ENCODE results near the gene SRGAP1. TPM values are rescaled to one million over a fixed set of nuclear protein-coding genes. Genes with fewer than 3 reads are reported as not detected.

Gene SRGAP1
- total and polyA plus RNA-seq, 4 donors = 1.8 to 12.4 (median 6.2) TPM

DNA sequence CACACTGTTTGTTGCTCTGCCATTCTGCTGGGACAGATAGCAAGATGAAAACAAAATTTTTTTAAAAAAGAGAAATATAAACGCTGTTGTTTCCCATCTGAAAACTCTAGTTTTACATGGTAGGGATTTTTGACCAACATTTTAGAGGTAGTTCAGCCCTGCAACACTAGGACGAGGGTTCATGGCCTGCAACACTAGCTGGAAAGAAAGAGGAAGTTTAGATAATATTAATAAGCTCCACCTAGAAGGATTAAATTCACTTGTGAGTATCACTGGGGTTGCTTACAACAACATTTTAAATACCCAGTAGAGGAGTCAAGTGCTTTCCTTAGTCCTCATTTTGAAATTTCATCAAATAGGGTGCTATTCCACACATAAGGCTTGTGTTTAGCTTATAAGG is 68.2 kb downstream of the SRGAP1 start:
- H3K9ac ChIP-seq (ENCODE audit: insufficient read depth in 1 of 2, low read length in 2 of 2) = no peak overlapping the region
- peaks cover 0 to 20% (median 6%) of the 10 kb centered on the region in 5 donors for H3K4me1 ChIP-seq (ENCODE audit: control insufficient read depth in 5 of 5, insufficient read depth in 5 of 5, low read length in 5 of 5)
- ATAC-seq (ENCODE audit: insufficient read depth, low FRiP score) (no peak), DNase-seq (no peak)
- H3K9me3 ChIP-seq (ENCODE audit: control insufficient read depth in 4 of 4, insufficient read depth in 3 of 4, low read length in 3 of 4) = no peaks in the 10 kb centered on the region
- no peaks in the 10 kb centered on the region for H3K27me3 ChIP-seq (ENCODE audit: control insufficient read depth in 3 of 3, insufficient read depth in 3 of 3, low read length in 2 of 3)
- no peak for TF ChIP-seq CTCF (IDR thresholded peaks at IDR 0.05; ENCODE audit: control extremely low read depth, extremely low read depth)
- no peaks in the 10 kb centered on the region for H3K36me3 ChIP-seq (ENCODE audit: control insufficient read depth in 4 of 4, insufficient read depth in 4 of 4, low read length in 4 of 4)
- no peak overlapping the region for H3K4me3 ChIP-seq
- 53 to 60% methylated on average over 2 of the region's 2 CpGs for WGBS, 2 donors
- no peak overlapping the region for H3K27ac ChIP-seq (ENCODE audit: low read depth in 1 of 2, low read length in 1 of 2)

GRCh38 chr12:63913929-63914328 is 69.4 kb downstream of the SRGAP1 start:
- 90 to 97% methylated on average over 2 of the region's 2 CpGs for WGBS, 2 donors
- DNase-seq = no peak
- Histone ChIP-seq H3K36me3 (ENCODE audit: control insufficient read depth in 4 of 4, insufficient read depth in 4 of 4, low read length in 4 of 4) (no peaks in the 10 kb centered on the region), H3K9me3 (ENCODE audit: control insufficient read depth in 4 of 4, insufficient read depth in 3 of 4, low read length in 3 of 4) (no peaks in the 10 kb centered on the region), H3K27ac (ENCODE audit: low read depth in 1 of 2, low read length in 1 of 2) (no peak overlapping the region), H3K4me1 (ENCODE audit: control insufficient read depth in 5 of 5, insufficient read depth in 5 of 5, low read length in 5 of 5) (peaks cover 0 to 33% (median 13%) of the 10 kb centered on the region in 5 donors), H3K4me3 (no peak overlapping the region), H3K9ac (ENCODE audit: insufficient read depth in 1 of 2, low read length in 2 of 2) (no peak overlapping the region), H3K27me3 (ENCODE audit: control insufficient read depth in 3 of 3, insufficient read depth in 3 of 3, low read length in 2 of 3) (no peaks in the 10 kb centered on the region)
- no peak for TF ChIP-seq CTCF (IDR thresholded peaks at IDR 0.05; ENCODE audit: control extremely low read depth, extremely low read depth)
- no peak for ATAC-seq (ENCODE audit: insufficient read depth, low FRiP score)

DNA sequence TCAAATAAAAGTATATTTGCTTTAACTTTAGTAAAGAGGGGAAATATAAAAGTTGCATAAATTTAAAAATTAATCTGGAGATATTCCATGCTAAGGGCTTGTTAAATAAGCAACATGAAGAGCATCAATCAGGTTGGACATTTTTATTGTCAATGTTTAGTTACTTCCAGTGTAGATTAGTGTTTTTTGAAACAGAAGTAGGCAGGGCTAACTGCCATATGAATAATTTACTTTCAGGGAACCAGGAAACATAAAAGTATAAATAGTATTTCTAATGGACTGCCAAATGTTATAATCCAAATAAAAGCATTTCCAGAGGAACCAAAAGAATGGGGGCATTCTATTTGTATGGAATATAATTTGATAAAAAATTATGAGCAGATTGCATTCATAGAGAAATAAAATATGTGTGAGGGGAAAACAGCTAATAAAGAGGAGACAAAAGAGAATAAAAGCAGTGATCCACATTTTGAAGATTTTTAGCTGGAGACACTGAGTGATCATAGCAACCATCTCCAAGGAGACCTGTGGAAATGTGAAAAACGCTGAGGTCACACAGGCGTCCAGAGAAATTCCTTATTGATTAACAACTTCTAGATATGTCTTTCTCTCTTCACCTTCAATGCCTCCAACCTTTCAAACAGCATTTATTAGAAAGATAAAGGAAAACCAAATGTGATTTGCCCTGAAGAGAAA is 70.8 kb downstream of the SRGAP1 start:
- WGBS, 2 donors = 31 to 64% methylated on average over 2 of the region's 2 CpGs
- Histone ChIP-seq H3K9me3 (ENCODE audit: control insufficient read depth in 4 of 4, insufficient read depth in 3 of 4, low read length in 3 of 4) (no peaks in the 10 kb centered on the region), H3K9ac (ENCODE audit: insufficient read depth in 1 of 2, low read length in 2 of 2) (no peak overlapping the region), H3K4me1 (ENCODE audit: control insufficient read depth in 5 of 5, insufficient read depth in 5 of 5, low read length in 5 of 5) (peaks cover 0 to 34% (median 14%) of the 10 kb centered on the region in 5 donors), H3K4me3 (no peak overlapping the region), H3K27ac (ENCODE audit: low read depth in 1 of 2, low read length in 1 of 2) (no peak overlapping the region), H3K27me3 (ENCODE audit: control insufficient read depth in 3 of 3, insufficient read depth in 3 of 3, low read length in 2 of 3) (no peaks in the 10 kb centered on the region), H3K36me3 (ENCODE audit: control insufficient read depth in 4 of 4, insufficient read depth in 4 of 4, low read length in 4 of 4) (no peaks in the 10 kb centered on the region)
- ATAC-seq (ENCODE audit: insufficient read depth, low FRiP score) = no peak
- peak in 2 of 3 donors; percentile 47 to 54 for DNase-seq
- TF ChIP-seq CTCF (IDR thresholded peaks at IDR 0.05; ENCODE audit: control extremely low read depth, extremely low read depth) = no peak

Measured in lung (tissue), 12 donors.